HT1080 (cell line): ENCODE data around the gene VTI1B. TPM values are rescaled to one million over a fixed set of nuclear protein-coding genes. Genes with fewer than 3 reads are reported as not detected.
"Not testable (repeated sequence)": the region's sequence is repeated elsewhere in the genome, so short reads cannot be mapped to it uniquely, and the experiment has no call there.

Experiments used
- DNase-seq: peaks from one replicate; pipeline ENCODE4 v3.0.0-alpha.2; 2015; ENCODE audit warnings: low read depth
- polyA plus RNA-seq, 2 experiments: library from polyadenylated mRNA; depleted of rRNA; stranded (reverse); fragments of >200 nt; gene quantifications; 2 replicates each; pipeline ENCODE4 v1.2.3, GENCODE V29; 2015
- total RNA-seq: library from RNA; depleted of rRNA; stranded (reverse); fragments of >200 nt; shearing (Covaris generic); gene quantifications from 2 replicates; pipeline ENCODE4 v1.2.3, GENCODE V29; 2014; rRNA removed

VTI1B gene, protein sequence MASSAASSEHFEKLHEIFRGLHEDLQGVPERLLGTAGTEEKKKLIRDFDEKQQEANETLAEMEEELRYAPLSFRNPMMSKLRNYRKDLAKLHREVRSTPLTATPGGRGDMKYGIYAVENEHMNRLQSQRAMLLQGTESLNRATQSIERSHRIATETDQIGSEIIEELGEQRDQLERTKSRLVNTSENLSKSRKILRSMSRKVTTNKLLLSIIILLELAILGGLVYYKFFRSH
- total RNA-seq: 80.2 and 96.1 TPM in 2 replicates
- polyA plus RNA-seq (2015; cell fraction: cytosol; rRNA removed): 49.2 and 56.2 TPM in 2 replicates
- 16.0 and 16.2 TPM in 2 replicates for polyA plus RNA-seq (2015; cell fraction: nucleus; rRNA removed)

DNA sequence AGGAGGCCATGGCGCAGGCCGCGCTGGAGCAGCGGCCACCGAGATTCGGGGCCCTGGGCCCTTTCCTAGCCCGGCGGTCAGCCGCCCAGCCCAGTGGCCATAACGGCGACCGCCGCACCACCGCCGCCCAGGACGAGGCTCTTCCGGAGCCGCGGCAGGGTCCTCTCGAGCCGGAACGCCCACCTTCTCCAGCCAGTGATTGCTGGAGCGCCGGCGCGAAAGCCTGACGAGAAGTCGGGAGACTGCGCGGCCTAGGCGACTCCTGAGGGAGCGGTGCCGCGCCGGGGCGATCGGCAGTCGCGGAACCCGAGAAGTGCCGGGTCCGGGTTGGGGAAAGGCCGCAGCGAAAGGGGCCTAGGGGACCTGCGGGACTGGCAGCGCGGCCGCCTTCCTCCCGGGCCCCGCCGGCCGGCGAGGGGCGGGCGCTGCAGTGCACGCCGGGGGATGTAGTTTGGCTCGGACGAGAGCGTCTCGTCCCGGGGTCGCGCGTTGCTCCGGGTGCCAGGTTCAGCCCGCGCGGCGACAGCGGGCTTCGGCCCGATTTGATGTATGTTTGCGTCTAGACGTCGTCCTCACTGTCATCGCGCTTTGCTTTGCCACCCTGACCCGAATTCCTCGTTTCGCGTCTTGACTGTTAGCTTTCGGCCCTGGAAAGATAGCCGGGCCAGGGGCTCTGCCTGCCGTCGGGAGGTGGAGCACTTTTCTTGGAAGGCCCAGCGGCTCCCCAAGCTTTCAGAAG lies at the start of gene VTI1B:
TSS of gene VTI1B (minus strand) at position 153 of the 739 bp plus-strand sequence. CDS start at position 10, 143 bp downstream.
- DNase-seq: peak; percentile 84

DNA sequence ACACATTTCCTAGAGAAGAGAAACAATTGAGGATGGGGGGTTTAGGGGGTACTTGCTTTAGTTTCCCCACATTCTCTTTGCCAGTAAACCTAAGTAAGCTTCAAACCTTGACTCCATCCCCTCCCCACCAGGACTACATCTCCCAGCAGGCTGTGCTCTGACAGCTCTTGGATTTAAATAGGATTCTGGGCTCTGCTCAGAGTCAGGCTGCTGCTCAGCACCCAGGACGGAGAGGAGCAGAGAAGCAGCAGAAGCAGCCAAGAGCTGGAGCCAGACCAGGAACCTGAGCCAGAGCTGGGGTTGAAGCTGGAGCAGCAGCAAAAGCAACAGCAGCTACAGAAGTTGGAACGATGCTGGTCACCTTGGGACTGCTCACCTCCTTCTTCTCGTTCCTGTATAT lies 47.9 kb upstream of the VTI1B start:
- peak; percentile 12 for DNase-seq

DNA sequence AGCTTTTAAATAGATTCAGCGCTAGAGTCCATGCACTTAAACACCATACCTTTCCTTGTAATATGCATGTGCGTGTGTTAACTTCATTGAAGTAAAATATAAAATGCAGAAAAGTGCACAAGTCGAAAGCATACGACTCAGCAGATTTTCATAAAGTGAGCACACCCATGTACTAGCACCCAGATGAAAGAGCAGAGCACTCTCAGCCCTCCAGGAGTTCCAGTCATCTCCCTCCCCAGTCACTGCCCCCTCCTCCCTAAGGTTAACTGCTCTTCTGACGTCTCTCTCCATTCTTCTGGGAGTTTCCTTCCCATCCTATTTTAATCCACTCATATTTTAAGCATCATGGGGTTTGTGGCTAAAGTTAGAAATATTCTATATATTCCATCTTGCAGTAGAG lies 47.4 kb upstream of the VTI1B start:
- DNase-seq: no peak

DNA sequence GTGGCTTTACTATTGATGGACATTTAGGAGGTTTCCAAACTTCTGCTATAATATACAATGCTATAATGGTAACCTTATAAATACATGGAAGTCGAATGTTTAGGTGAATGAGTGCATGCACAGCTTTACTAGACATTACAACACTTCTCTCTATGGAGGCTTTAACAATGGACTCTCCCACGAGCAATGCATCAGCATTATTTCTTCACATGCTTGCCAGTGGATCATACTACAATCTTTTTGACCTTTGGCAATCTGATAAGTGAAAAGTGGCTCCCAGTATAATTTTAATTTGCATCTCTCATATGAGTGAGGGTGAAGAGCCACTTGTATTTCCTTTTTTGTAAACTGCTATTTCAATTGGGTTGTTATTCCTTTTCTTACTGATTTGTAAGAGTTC lies 45.4 kb upstream of the VTI1B start:
- no peak for DNase-seq

DNA sequence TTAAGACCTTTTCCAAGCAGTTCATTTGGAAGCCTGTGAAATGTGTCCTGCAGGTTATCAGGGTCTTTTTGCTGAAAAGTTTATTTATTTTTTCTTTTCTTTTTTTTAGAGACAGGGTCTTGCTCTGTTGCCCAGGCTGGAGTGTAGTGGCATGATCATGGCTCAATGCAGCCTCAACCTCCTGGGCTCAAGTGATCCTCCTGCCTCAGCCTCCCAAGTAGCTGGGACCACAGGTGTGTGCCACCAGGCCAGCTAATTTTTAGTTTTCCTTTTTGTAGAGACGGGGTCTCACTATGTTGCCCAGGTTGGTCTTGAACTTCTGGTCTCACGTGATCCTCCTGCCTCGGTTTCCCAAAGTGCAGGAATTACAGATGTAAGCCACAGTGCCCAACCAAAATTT lies 45.0 kb upstream of the VTI1B start:
- not testable (repeated sequence) for DNase-seq

DNA sequence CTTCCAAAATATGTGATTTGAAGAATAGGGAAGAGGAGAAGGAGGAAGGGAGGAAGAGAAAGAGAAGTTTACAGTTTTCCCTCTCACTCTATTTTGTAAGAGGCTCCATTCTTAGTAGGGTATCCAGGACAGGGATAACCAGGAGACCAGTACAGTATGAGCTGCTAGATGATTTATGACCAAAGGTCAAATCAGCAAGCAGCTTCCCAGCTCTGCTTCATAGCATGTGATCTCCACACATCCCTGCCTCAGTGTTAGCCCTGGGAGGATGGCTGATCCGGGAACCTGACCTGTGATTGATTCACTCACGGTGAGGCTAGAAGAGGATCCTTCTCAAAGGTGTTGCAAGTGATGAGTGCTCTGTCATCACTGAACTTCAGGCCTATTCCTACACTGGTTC lies 43.8 kb upstream of the VTI1B start:
- DNase-seq: no peak

DNA sequence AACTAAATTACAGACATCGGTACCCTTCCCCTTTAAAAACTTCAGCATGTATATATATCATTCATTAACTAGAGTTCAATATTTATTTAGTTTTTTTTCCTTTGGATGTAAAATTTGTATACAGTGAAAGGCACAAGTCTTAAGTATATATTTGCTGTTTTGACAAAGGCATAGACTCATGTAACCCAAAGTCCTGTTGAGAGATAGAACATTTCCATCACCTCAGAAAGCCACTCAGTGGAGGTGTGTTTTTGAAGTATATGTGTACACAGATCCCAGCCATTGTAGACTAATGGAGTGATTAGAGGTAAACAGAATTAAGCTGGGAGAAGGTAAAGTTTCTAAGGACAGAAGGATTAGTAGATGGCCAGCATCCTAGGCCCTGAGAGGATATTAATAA lies 42.6 kb upstream of the VTI1B start:
- DNase-seq: no peak

DNA sequence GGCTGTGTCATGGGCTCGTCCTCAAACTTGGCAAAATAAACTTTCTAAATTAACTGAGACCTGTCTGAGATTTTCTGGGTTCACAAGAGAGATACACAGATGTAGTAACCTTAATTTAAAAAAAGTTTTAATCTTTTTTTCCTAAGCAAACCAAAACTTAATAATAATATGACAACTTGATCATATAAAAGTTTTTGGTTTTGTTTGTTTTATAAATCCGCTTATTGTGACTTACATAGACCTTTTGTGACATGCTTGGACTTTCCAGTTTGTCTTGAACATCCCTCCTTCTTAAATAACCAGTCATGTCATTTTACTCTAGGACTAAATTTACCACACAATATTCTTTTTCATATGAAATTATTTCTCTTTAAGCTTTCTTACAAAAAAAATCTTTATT lies 35.8 kb upstream of the VTI1B start:
- DNase-seq: peak; percentile 21

DNA sequence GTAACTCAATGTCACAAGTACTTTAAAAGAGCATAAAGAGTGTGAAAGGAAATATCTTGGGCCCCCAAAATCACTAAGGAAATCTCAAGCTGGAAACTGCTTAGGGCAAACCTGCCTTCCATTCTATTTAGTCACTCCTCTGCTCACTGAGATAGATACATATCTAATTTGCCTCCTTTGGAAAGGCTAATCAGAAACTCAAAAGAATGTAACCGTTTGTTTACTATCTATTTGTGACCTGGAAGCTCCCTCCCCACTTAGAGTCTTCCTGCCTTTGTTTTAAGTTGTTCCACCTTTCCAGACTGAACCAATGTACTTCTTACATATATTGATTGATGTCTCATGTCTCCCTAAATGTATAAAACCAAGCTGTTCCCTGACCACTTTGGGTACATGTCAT lies 35.4 kb upstream of the VTI1B start:
- not testable (repeated sequence) for DNase-seq

DNA sequence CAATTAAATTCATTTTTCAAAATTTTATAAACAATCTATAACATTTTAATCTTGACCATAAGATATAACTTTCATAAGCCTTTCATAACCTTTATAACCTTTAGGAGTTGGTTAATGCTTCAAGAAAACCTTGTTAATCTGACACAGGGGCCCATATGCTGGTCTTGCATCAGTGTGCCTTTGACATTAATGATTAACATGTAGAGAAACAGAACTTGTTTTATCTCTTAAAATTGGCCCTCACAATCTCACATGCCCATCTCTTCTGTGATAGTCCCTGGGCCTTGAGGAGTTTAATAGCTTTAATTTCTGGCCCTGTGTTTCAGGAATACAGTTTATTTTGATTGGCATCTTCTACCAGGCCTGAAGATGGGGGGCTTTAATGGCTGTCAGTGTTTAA lies 34.9 kb upstream of the VTI1B start:
- not testable (repeated sequence) for DNase-seq

DNA sequence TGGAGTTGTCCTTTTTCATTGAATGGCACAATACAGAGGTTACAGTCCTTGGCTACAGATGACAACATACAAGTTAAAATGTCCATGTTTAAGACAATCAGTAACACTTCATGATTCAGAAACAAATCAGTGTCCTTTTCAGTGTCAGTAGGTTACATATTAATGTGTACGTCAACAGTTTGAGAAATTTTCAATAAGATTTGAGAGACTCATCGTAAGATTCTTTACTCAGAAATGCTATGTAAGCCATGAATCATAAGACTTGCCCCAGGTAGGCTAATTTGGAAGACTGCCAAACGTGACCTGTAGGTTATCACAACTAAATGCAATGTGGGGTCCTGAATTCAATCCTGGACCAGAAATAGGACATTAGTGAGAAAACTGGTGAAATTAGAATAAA lies 30.8 kb upstream of the VTI1B start:
- DNase-seq: no peak

DNA sequence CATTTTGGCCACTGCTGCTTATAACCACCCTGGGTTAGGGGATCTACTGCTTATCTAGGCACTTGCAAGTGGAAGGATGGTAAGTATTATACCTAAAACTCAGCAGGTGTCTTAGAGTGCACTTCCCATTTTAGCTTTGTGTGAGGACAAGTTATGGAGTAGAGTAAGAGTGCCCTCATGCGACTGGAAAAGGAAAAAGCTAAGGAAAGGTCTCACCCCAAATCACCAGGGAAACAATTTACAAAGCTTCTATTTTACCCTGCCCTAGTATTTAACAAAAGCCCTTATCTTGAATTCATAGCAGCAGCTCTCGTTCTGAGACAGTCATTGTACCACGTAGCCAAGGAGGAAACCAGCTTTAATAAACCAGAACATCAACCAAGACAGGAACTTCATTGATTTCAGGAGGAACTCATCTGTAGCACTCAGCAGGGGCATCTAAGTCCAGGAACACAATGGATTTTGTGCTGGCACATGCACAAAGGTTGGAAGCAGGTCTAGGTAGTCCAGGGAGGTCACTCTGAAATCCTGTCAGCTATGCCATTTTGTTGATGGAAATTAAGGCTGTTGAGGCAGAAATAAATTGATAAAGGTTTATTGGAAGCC lies 30.2 kb upstream of the VTI1B start:
- DNase-seq: peak; percentile 69

DNA sequence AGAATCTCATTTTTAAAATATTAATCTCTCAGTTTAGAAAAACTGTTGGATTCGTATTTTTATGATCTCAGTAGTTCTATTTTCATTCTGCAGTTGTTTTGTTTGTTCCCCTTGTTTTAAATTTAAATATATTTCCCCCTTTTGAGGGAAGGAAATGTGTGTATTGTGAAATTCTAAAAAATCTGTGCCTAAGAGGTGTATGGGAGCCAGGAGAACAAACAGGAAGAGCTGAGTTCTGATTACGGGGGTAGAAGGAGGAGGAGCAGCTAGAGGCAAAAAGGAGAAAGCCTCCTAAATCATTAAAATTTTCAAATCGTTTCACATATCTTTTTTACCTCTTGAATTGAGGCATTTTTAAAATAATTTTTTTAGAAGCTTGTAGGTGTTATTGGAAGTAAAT lies 29.6 kb upstream of the VTI1B start:
- DNase-seq: no peak

DNA sequence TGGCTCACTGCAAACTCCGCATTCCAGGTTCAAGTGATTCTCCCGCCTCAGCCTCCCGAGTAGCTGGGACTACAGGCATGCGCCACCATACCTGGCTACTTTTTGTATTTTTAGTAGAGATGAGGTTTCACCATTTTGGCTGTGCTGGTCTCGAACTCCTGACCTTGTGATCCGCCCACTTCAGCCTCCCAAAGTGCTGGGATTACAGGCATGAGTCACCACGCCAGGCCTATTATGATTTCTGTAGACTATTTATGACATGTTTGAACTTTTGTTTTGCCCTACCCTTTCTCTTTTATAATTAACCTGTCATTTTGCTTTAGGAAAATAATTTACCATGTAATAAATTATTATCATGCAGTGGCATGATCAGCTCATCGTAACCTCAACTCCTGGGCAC lies 27.1 kb upstream of the VTI1B start, which contains the start of gene RDH12:
TSS of gene RDH12 (plus strand) at position 395 of the 400 bp plus-strand sequence. CDS start 20,757 bp downstream, outside the sequence.
- DNase-seq: peak; percentile 50

DNA sequence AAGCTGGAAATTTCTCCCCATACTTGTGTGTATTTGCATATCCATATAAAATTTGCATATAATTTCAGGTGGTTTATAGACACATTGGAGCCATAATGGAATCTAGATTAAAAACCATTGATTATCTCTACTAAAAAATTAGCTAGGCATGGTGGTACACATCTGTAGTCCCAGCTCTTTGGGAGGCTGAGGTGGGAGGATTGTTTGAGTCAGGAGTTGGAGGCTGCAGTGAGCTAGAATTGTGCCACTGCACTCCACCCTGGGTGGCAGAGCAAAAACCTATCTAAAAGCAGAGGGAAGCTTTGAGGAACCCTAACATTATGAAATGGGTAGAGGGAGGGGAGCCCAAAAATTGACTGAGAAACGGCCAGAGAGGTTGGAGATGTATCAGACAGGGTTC lies 23.7 kb upstream of the VTI1B start:
- no peak for DNase-seq

DNA sequence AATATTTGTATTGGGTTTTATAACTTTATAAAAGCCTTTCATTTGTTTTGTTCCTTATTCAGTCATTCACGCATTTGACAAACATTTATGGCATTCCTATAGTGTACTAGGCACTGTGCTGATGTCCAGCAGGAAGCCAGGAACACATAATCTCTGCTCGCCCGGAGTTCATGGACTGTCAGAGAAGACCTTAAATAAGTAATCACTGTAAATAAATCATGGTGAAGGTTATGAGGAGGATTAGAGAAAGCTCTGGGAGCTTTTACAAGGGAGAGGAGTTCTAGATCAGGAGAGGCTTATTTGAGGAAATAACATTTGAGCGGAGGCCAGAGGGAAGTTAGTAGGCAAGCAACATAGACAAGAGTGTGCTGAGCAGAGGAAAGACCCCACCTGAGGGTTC lies 22.6 kb upstream of the VTI1B start:
- no peak for DNase-seq

DNA sequence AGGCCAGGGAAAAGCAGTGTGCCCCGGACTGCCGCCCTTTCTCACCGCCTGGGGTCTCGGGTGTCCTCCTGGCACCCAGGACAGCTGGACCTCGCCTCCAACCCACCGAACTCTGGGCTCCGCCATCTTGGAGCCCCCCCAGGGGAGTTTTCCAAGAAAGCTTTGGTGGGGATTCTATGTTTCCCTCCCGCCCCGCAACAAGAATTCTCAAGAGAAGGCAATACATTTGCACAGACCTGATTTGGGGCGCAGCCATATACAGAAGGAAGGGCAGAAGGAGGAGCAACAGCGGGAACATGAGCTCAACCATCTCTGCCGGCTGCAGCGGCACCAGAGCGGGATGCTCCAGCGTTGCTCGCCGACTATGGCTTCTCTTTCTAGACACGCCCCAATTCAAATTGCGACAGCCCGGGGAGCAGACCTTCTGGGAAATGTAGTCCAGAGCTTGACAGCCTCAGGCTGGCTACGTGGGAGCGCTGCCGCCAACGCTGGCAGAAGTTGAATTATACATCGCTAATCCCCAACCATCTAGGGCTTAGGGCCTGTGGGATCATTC lies 21.0 kb upstream of the VTI1B start, which contains the start of gene RDH11:
TSS of gene RDH11 (minus strand) at position 371 of the 556 bp plus-strand sequence. CDS start at position 310, 61 bp downstream.
- peak; percentile 90 for DNase-seq

DNA sequence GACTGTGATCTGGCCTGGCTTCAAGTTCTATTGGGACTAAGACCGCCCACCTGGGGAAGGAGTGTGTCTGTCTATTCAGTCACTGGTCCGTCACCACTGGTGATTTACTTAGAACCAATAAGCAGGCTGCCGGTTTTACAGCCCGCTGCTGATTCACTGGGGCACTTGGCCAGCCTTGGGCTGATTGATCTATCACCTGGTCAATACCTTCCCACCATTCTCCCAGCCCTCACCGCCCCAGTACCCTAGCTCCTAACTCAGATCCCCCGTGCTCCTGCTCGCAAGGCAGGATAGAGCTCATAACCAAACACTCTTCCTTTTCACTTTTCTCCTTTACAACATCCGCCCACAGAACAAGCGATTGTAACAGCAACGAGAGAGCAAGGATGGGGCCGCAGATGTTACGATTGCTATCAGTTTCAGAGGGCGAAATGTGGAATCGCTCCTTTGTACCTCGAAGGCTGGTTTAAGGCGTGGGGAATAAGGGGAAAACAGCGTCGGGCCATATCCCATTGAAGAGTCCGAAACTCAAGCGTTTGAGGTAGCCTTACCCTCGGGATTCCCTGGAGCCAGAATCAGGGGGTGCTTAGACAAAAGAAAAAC lies 20.5 kb upstream of the VTI1B start:
- DNase-seq: peak; percentile 90

DNA sequence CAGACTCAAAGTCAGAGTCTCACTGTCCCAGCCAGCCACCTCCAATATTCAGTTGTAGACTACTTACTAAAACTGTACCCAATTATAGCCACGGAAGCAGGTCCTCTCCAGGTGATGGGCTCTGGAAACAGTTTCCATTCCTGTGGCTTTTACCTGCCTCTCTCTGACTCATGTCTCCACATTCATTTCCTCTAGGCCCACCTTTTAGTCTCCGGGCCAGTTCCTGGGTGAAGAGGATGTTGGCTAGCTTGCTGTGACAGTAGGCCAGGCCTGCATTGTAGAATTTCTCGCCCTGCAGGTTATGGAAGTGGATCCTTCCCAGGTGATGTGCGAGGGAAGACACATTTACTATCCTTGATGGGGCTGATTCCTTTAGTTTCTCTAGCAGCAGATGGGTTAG lies 15.6 kb upstream of the VTI1B start:
- no peak for DNase-seq

DNA sequence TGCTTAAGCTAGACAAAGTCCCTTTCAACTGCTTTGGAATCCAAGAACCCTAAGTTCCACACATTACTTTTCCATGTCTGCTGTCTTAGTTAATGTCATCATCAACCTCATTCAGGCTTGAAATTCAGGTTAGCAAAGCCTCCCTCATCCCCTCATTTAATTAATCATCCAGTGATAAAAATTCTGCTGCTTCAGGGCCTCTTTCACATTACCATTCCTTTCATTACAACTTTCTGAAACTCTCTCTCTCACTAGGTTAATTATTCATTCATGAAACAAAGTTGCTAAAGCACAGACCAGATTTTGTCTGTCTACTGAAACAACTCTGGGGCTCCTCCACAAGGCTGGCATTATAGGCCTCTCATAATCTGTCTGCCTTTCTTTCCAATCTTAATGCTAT lies 9.4 kb upstream of the VTI1B start:
- no peak for DNase-seq

DNA sequence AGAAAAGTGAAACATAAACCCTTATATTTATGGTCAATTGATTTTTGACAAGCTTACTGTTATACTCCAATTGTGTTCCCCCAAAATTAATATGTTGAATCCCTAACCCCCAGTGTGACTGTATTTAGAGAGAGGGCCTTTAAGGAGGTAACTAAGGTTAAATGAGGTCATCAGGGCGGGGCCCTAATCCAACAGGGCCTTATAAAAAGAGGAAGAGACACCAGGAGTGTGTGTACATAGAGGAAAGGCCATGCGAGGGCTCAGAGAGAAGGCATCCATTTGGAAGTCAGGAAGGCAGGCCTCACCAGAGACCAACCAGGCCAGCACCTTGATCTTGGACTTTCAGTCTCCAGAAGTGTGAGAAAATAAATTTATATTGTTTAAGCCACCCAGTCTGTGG lies 6.5 kb upstream of the VTI1B start:
- DNase-seq: peak; percentile 23
